ENCODE measurements around the gene UROC1. TPM values are rescaled to one million over a fixed set of nuclear protein-coding genes. Genes with fewer than 3 reads are reported as not detected.
A peak's percentile ranks its signal among the peaks of the same experiment; 100 is the strongest.

The UROC1 gene
- total RNA-seq, 1 experiment from 2014 or later: not detected

DNA sequence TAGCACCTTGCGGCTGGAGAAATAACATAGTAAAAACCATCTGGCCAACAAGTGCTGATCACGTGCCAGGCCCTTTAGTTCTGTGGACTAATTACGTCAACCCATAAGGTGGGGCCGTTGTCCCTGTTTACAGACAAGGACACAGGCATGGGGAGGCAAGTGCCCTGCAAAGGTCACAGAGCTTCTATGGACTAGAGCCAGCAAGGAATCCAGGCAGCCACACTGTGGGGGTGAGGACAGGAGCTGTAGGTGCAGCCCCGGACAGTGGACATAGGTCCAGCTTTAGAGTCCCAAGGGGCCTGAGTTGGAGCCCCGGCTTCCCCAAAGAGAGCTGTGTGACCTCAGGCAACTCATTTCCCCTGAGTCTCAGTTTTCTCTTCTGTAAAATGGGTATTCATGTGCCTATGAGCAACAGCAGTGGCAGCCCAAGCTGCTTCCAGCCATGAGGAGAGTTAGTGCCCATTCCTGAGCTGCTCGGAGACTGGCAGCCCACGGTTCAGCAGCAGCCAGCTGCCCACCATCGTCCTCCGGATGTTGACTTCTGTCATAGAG, 20.2 kb upstream of the UROC1 start:
- Histone ChIP-seq H2BK20ac (ENCODE audit: low read depth, low read length, poor library complexity, severe bottlenecking) (no peak overlapping the region), H3K23ac (ENCODE audit: insufficient read length, low read depth, low read length) (no peak overlapping the region), H3T11ph (ENCODE audit: low read length) (no peak overlapping the region), H3K56ac (ENCODE audit: insufficient read length, low read depth, low read length) (no peak overlapping the region), H4K8ac (replicated peaks; ENCODE audit: insufficient read length, low read depth, low read length) (no peak overlapping the region), H2BK5ac (ENCODE audit: insufficient read length, low read length) (no peak overlapping the region), H3K9ac (ENCODE audit: extremely low read depth, insufficient read length, low read length) (no peak overlapping the region), H2AFZ (ENCODE audit: low read length) (no peak overlapping the region), H3K9me3 (ENCODE audit: control insufficient read depth, low read depth, low read length) (no peaks in the 10 kb centered on the region), H3K4me2 (ENCODE audit: insufficient read depth, insufficient read length, low read length) (no peak overlapping the region), H3K4me1 (ENCODE audit: insufficient read depth, low read length) (no peaks in the 10 kb centered on the region), H2BK12ac (ENCODE audit: insufficient read length, low read depth, low read length) (no peak overlapping the region), H3K79me2 (ENCODE audit: insufficient read depth, low read length) (no peaks in the 10 kb centered on the region), H2BK120ac (ENCODE audit: low read depth, low read length, poor library complexity, severe bottlenecking) (no peak overlapping the region), H3K14ac (ENCODE audit: insufficient read depth, low read length) (no peak overlapping the region), H3K79me1 (ENCODE audit: insufficient read depth, low read depth, low read length, poor library complexity, severe bottlenecking) (no peaks in the 10 kb centered on the region), H4K5ac (ENCODE audit: insufficient read length, low read depth, low read length) (no peak overlapping the region), H3K23me2 (ENCODE audit: insufficient read length, low read depth, low read length, poor library complexity, severe bottlenecking) (no peaks in the 10 kb centered on the region), H3K4ac (ENCODE audit: low read depth, low read length) (no peak overlapping the region), H3K18ac (ENCODE audit: insufficient read length, low read depth, low read length) (no peak overlapping the region), H4K20me1 (ENCODE audit: control insufficient read depth, insufficient read depth, insufficient read length) (peaks cover 3% of the 10 kb centered on the region), H3K27ac (ENCODE audit: insufficient read length, low read depth, low read length) (no peak overlapping the region), H4K91ac (ENCODE audit: insufficient read length, low read depth, low read length) (no peak overlapping the region), H3K27me3 (ENCODE audit: insufficient read depth, low read length) (no peaks in the 10 kb centered on the region), H2AK5ac (ENCODE audit: insufficient read length, low read length) (no peak overlapping the region), H2BK15ac (ENCODE audit: low read depth, low read length) (no peak overlapping the region)
- Mint-ChIP-seq H3K27ac (no peak overlapping the region; a peak in 1 of 7 replicates), H3K4me1 (no peaks in the 10 kb centered on the region), H3K9me3 (no peaks in the 10 kb centered on the region), H3K36me3 (ENCODE audit: insufficient read depth in 1 of 3, low read depth in 3 of 3) (peaks cover 0 to 3% (median 0%) of the 10 kb centered on the region in 3 experiments; a peak in 2 of 7 replicates), H3K27me3 (ENCODE audit: low read depth) (peaks cover 8% of the 10 kb centered on the region), H3K4me3 (no peak overlapping the region)
- TF ChIP-seq, protein P1, sequence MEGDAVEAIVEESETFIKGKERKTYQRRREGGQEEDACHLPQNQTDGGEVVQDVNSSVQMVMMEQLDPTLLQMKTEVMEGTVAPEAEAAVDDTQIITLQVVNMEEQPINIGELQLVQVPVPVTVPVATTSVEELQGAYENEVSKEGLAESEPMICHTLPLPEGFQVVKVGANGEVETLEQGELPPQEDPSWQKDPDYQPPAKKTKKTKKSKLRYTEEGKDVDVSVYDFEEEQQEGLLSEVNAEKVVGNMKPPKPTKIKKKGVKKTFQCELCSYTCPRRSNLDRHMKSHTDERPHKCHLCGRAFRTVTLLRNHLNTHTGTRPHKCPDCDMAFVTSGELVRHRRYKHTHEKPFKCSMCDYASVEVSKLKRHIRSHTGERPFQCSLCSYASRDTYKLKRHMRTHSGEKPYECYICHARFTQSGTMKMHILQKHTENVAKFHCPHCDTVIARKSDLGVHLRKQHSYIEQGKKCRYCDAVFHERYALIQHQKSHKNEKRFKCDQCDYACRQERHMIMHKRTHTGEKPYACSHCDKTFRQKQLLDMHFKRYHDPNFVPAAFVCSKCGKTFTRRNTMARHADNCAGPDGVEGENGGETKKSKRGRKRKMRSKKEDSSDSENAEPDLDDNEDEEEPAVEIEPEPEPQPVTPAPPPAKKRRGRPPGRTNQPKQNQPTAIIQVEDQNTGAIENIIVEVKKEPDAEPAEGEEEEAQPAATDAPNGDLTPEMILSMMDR (conservative IDR thresholded peaks at IDR 0.05): no peak
- no CpG with 5 or more reads among the region's 10 CpGs for WGBS (ENCODE audit: extremely low coverage, insufficient read length, low lambda C conversion rate)
- peak; percentile 22 for DNase-seq
